Endothelial cell (in vitro differentiated cells): ENCODE measurements around the gene TAGLN. TPM values are rescaled to one million over a fixed set of nuclear protein-coding genes. Genes with fewer than 3 reads are reported as not detected.

Source experiments
- DNase-seq: peaks from one replicate; pipeline ENCODE4 v3.0.0; 2021; ENCODE audit warnings: low spot score
- H3K27ac Mint-ChIP-seq: one replicate; pipeline ENCODE4 v1.8.0; 2021; ENCODE audit warnings: mixed read lengths, inconsistent platforms; ENCODE audit not compliant: unreplicated experiment
- H3K27me3 Mint-ChIP-seq: one replicate; pipeline ENCODE4 v1.8.0; 2021; ENCODE audit warnings: mild to moderate bottlenecking, moderate library complexity, mixed read lengths, inconsistent platforms; ENCODE audit not compliant: unreplicated experiment
- H3K36me3 Mint-ChIP-seq: one replicate; pipeline ENCODE4 v1.8.0; 2021; ENCODE audit warnings: mild to moderate bottlenecking, low read depth, mixed read lengths, inconsistent platforms; ENCODE audit not compliant: unreplicated experiment
- H3K4me1 Mint-ChIP-seq: one replicate; pipeline ENCODE4 v1.8.0; 2021; ENCODE audit warnings: mild to moderate bottlenecking, mixed read lengths, inconsistent platforms; ENCODE audit not compliant: unreplicated experiment
- H3K4me3 Mint-ChIP-seq: one replicate; pipeline ENCODE4 v1.8.0; 2021; ENCODE audit warnings: mild to moderate bottlenecking, mixed read lengths, inconsistent platforms; ENCODE audit not compliant: unreplicated experiment
- H3K9me3 Mint-ChIP-seq: one replicate; pipeline ENCODE4 v1.8.0; 2021; ENCODE audit warnings: mixed read lengths, inconsistent platforms; ENCODE audit not compliant: unreplicated experiment
- total RNA-seq: library from RNA; stranded (reverse); fragmentation: NEBNext Ultra II Directional; extraction: Animal tissue kit (Norgen Biotek cat#: 25700); gene quantifications from one replicate; pipeline ENCODE4 v1.2.1, GENCODE V29; 2021; ENCODE audit not compliant: unreplicated experiment
- TF ChIP-seq, protein P1 (sequence below): fragments of 200-600 bp; sonication (generic); IDR thresholded peaks from one replicate; pipeline ENCODE4 v1.5.0; 2021; ENCODE audit warnings: antibody characterized with exemption; ENCODE audit not compliant: unreplicated experiment

TAGLN gene
- total RNA-seq, 1 donor from 2014 or later = 25.4 TPM

- Mint-ChIP-seq H3K4me3 (no peak overlapping the region), H3K27me3 (peaks cover 12% of the 10 kb centered on the region), H3K27ac (no peak overlapping the region), H3K36me3 (peaks cover 33% of the 10 kb centered on the region), H3K9me3 (no peaks in the 10 kb centered on the region), H3K4me1 (peaks cover 9% of the 10 kb centered on the region)
- TF ChIP-seq, protein P1, sequence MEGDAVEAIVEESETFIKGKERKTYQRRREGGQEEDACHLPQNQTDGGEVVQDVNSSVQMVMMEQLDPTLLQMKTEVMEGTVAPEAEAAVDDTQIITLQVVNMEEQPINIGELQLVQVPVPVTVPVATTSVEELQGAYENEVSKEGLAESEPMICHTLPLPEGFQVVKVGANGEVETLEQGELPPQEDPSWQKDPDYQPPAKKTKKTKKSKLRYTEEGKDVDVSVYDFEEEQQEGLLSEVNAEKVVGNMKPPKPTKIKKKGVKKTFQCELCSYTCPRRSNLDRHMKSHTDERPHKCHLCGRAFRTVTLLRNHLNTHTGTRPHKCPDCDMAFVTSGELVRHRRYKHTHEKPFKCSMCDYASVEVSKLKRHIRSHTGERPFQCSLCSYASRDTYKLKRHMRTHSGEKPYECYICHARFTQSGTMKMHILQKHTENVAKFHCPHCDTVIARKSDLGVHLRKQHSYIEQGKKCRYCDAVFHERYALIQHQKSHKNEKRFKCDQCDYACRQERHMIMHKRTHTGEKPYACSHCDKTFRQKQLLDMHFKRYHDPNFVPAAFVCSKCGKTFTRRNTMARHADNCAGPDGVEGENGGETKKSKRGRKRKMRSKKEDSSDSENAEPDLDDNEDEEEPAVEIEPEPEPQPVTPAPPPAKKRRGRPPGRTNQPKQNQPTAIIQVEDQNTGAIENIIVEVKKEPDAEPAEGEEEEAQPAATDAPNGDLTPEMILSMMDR = no peak
- DNase-seq = no peak
Observed at GRCh38 chr11:117187799-117188481, 11.2 kb upstream of the TAGLN start.

DNA sequence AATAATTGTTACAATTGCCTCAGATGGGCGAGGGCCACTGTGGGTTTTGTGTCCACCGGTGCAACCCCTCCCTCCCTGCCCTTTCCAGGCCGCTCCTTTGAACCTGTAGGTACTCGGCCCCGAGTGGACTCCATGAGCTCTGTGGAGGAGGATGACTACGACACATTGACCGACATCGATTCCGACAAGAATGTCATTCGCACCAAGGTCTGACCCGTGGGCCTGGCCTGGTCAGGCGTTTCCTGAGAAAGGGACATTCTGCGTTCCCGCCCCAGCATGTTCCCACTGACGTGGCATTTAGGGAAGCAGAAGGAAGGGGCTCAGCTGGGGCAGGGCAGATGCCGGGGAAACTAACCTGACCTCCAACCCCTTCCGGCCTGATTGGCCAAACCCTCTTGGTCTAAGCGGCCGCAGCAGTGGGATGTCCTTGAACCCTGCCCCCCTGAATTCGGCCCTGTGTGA lies 10.5 kb upstream of the TAGLN start:
- DNase-seq = no peak
- Mint-ChIP-seq H3K4me1 (peaks cover 12% of the 10 kb centered on the region), H3K9me3 (no peaks in the 10 kb centered on the region), H3K27ac (no peak overlapping the region), H3K27me3 (peaks cover 14% of the 10 kb centered on the region), H3K4me3 (no peak overlapping the region), H3K36me3 (peaks cover 31% of the 10 kb centered on the region)
- TF ChIP-seq, protein P1 = no peak

GRCh38 chr11:117189191-117189940 lies 9.8 kb upstream of the TAGLN start:
- peaks cover 15% of the 10 kb centered on the region for H3K27me3 Mint-ChIP-seq
- no peak overlapping the region for H3K4me3 Mint-ChIP-seq
- peaks cover 10% of the 10 kb centered on the region for H3K4me1 Mint-ChIP-seq
- H3K36me3 Mint-ChIP-seq = peaks cover 27% of the 10 kb centered on the region
- DNase-seq = no peak
- H3K9me3 Mint-ChIP-seq = no peaks in the 10 kb centered on the region
- TF ChIP-seq, protein P1 = no peak
- H3K27ac Mint-ChIP-seq = no peak overlapping the region

- no peak overlapping the region for H3K4me3 Mint-ChIP-seq
- peaks cover 10% of the 10 kb centered on the region for H3K4me1 Mint-ChIP-seq
- TF ChIP-seq, protein P1 = no peak
- no peak overlapping the region for H3K27ac Mint-ChIP-seq
- peaks cover 31% of the 10 kb centered on the region for H3K36me3 Mint-ChIP-seq
- no peak for DNase-seq
- H3K27me3 Mint-ChIP-seq = peaks cover 19% of the 10 kb centered on the region
- H3K9me3 Mint-ChIP-seq = no peaks in the 10 kb centered on the region
Observed at GRCh38 chr11:117189941-117190544, 9.1 kb upstream of the TAGLN start.
